HepG2 (cell line): ENCODE measurements around the gene SMIM13. TPM values are rescaled to one million over a fixed set of nuclear protein-coding genes. Genes with fewer than 3 reads are reported as not detected.

Experiments used
- AKAP8 ChIP-seq: sonication (generic); formaldehyde crosslinking; IDR thresholded peaks from 2 replicates; pipeline ENCODE4 v1.5.1; 2020; ENCODE audit warnings: mild to moderate bottlenecking, missing genetic modification reagents
- ARHGAP35 ChIP-seq: sonication (generic); formaldehyde crosslinking; IDR thresholded peaks from 2 replicates; pipeline ENCODE4 v1.9.0; 2022; ENCODE audit warnings: mild to moderate bottlenecking, inconsistent platforms, moderate library complexity, missing genetic modification reagents, borderline replicate concordance
- CREB1 ChIP-seq, 2 experiments: fragments of 450-650 bp in 1 of 2; IDR thresholded peaks; 2 replicates each; pipeline ENCODE4 v1.6.1; 2016 to 2017; ENCODE audit warnings: control low read depth in 1 of 2, mild to moderate bottlenecking in 1 of 2, missing compliant biosample characterization in 1 of 2, missing genetic modification characterization in 1 of 2
- GATAD1 ChIP-seq: IDR thresholded peaks from 2 replicates; pipeline ENCODE4 v1.6.1; 2016; ENCODE audit warnings: missing genetic modification reagents, missing compliant biosample characterization
- MEIS1 ChIP-seq: sonication (generic); formaldehyde crosslinking; IDR thresholded peaks from 2 replicates; pipeline ENCODE4 v1.9.0; 2021; ENCODE audit warnings: mild to moderate bottlenecking, missing genetic modification reagents, moderate library complexity, borderline replicate concordance
- NFE2 ChIP-seq: sonication (generic); formaldehyde crosslinking; IDR thresholded peaks from 2 replicates; pipeline ENCODE4 v1.4.0; 2020; ENCODE audit warnings: missing genetic modification reagents
- NFKB2 ChIP-seq: sonication (generic); formaldehyde crosslinking; IDR thresholded peaks from 2 replicates; pipeline ENCODE4 v1.4.0; 2020; ENCODE audit warnings: missing genetic modification reagents, borderline replicate concordance
- NR3C1 ChIP-seq: sonication (generic); formaldehyde crosslinking; IDR thresholded peaks from 2 replicates; pipeline ENCODE4 v1.4.0; 2020; ENCODE audit warnings: missing genetic modification reagents
- PRPF4 ChIP-seq: fragments of 200-400 bp; formaldehyde crosslinking; IDR thresholded peaks from 2 replicates; pipeline ENCODE4 v1.6.1; 2016; ENCODE audit warnings: low read length, low read depth; ENCODE audit not compliant: poor library complexity, severe bottlenecking
- RBFOX2 ChIP-seq: fragments of 200-400 bp; formaldehyde crosslinking; IDR thresholded peaks from 2 replicates; pipeline ENCODE4 v1.6.1; 2017; ENCODE audit warnings: low read depth, mild to moderate bottlenecking, low read length
- RELA ChIP-seq: sonication (generic); formaldehyde crosslinking; IDR thresholded peaks from 2 replicates; pipeline ENCODE4 v1.4.0; 2020; ENCODE audit warnings: missing genetic modification reagents
- RXRB ChIP-seq: IDR thresholded peaks from 2 replicates; pipeline ENCODE4 v1.6.1; 2016; ENCODE audit warnings: borderline replicate concordance, missing genetic modification reagents, missing compliant biosample characterization
- TAF15 ChIP-seq: fragments of 200-400 bp; formaldehyde crosslinking; IDR thresholded peaks from one replicate; pipeline ENCODE4 v1.6.1; 2018; ENCODE audit warnings: mild to moderate bottlenecking, low read depth, low read length; ENCODE audit not compliant: poor library complexity, severe bottlenecking
- TBP ChIP-seq: sonication (generic); formaldehyde crosslinking; IDR thresholded peaks from 2 replicates; pipeline ENCODE4 v1.5.0; 2020; ENCODE audit warnings: missing genetic modification reagents
- TBX2 ChIP-seq: sonication (generic); formaldehyde crosslinking; IDR thresholded peaks from 2 replicates; pipeline ENCODE4 v1.5.0; 2020; ENCODE audit warnings: missing genetic modification reagents, mild to moderate bottlenecking, borderline replicate concordance
- TMF1 ChIP-seq: sonication (generic); formaldehyde crosslinking; IDR thresholded peaks from 2 replicates; pipeline ENCODE4 v1.8.1; 2022; ENCODE audit warnings: low read depth, missing genetic modification reagents
- U2AF1 ChIP-seq: fragments of 200-400 bp; formaldehyde crosslinking; optimal IDR thresholded peaks from 2 replicates; pipeline ENCODE3; 2017; ENCODE audit warnings: mild to moderate bottlenecking, low read depth, low read length
- ZFP37 ChIP-seq: sonication (generic); formaldehyde crosslinking; IDR thresholded peaks from 2 replicates; pipeline ENCODE4 v1.4.0; 2020; ENCODE audit warnings: missing genetic modification reagents, borderline replicate concordance
- ZFP41 ChIP-seq: sonication (generic); formaldehyde crosslinking; IDR thresholded peaks from 2 replicates; pipeline ENCODE4 v1.4.0; 2020; ENCODE audit warnings: mild to moderate bottlenecking, missing genetic modification reagents, borderline replicate concordance
- ZNF3 ChIP-seq: IDR thresholded peaks from 2 replicates; pipeline ENCODE4 v1.7.0; 2017; ENCODE audit warnings: inconsistent platforms
- ZNF350 ChIP-seq: sonication (generic); formaldehyde crosslinking; IDR thresholded peaks from 2 replicates; pipeline ENCODE4 v1.4.0; 2020; ENCODE audit warnings: mild to moderate bottlenecking, low read depth, missing genetic modification reagents, borderline replicate concordance
- ZNF550 ChIP-seq: sonication (generic); formaldehyde crosslinking; IDR thresholded peaks from 2 replicates; pipeline ENCODE4 v1.4.0; 2020; ENCODE audit warnings: mild to moderate bottlenecking, missing genetic modification reagents, borderline replicate concordance
- ZNF652 ChIP-seq: IDR thresholded peaks from 2 replicates; pipeline ENCODE4 v1.6.1; 2016; ENCODE audit warnings: low read depth, borderline replicate concordance
- polyA plus RNA-seq, 8 experiments: library from polyadenylated mRNA; depleted of rRNA in 3 of 8; stranded (reverse) in 7 of 8; unstranded in 1 of 8; fragments of >200 nt; fragmentation: Illumina TruSeq in 4 of 8; extraction: Trizol in 4 of 8; gene quantifications; 2 replicates each; pipeline versions ENCODE4 v1.2.1 to v1.2.3, GENCODE V29; 2011 to 2016; ENCODE audit warnings: low read depth in 4 of 8, missing spikeins in 1 of 8, mixed read lengths in 1 of 8; ENCODE audit not compliant: insufficient read depth in 1 of 8
- total RNA-seq, 5 experiments: library from RNA; depleted of rRNA; stranded (reverse); fragments of >200 nt; fragmentation: Illumina TruSeq; extraction: Trizol; gene quantifications; 2 replicates each; pipeline ENCODE4 v1.2.3, GENCODE V29; 2016; ENCODE audit warnings: low read depth in 1 of 5
- TF ChIP-seq, protein P1 (sequence below): IDR thresholded peaks from 2 replicates; pipeline ENCODE4 v1.6.1; 2012; ENCODE audit warnings: low read depth, low read length, improper control_type of control experiment
- TF ChIP-seq, protein P2 (sequence below): sonication (generic); formaldehyde crosslinking; IDR thresholded peaks from 2 replicates; pipeline ENCODE4 v1.4.0; 2020; ENCODE audit warnings: mild to moderate bottlenecking, missing genetic modification reagents
- TF ChIP-seq, protein P3 (sequence below): sonication (generic); formaldehyde crosslinking; IDR thresholded peaks from 2 replicates; pipeline ENCODE4 v1.5.1; 2020; ENCODE audit warnings: mild to moderate bottlenecking, missing genetic modification reagents, moderate library complexity

Gene SMIM13
- total and polyA plus RNA-seq, 2 of the 13 experiments (the other 11 are each of a cell fraction or from before 2014, with no cell fraction given) = 2.7 to 10.2 TPM

DNA sequence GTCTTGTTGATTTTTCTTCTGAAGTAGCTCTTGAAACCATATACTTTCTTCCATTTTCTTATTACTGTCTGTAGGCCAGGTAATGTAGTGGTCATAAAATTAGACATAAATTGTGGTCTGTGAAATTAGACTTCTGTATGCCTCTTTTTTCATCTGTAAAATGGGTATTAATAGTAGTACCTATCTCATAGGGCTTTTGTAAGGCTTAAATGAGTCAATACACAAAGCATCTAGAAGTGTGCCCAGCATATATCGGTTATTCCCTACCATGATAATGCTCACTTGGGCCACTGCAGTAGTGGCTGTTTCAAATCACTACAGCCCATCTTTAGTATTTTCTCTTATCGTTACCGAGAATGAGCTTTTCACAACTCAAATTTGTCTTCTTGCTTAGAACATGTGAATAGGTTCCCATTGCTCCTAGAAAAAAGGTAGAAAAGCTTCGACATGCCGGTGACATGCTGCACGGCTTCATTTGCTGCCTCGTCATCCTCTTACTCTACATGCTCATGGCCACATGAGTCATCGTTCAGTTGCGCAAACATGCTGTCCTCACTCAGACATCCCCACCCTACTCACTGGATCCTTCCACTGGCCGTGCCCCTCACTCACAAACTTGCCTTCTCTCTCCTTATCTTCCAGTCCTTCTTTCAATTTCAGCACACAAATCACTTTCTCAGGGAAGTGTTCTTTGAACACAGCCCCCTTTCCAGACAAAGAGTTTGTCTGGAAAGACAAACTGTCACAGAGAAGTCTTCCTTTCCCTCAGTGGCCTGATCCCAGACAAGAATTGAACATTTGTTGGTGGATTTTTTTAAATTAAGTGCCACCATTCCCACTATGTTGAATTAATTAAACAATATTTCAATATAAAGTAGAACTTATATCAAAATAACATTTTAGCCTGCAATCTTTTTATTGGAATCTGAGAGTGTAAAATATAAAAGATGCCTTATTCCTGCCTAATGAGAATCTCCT is 50.0 kb downstream of the SMIM13 start (continued):
- TF ChIP-seq, protein P1, sequence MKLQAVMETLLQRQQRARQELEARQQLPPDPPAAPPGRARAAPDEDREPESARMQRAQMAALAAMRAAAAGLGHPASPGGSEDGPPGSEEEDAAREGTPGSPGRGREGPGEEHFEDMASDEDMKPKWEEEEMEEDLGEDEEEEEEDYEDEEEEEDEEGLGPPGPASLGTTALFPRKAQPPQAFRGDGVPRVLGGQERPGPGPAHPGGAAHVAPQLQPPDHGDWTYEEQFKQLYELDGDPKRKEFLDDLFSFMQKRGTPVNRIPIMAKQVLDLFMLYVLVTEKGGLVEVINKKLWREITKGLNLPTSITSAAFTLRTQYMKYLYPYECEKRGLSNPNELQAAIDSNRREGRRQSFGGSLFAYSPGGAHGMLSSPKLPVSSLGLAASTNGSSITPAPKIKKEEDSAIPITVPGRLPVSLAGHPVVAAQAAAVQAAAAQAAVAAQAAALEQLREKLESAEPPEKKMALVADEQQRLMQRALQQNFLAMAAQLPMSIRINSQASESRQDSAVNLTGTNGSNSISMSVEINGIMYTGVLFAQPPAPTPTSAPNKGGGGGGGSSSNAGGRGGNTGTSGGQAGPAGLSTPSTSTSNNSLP = no peak
- no peak for TF ChIP-seq PRPF4
- TF ChIP-seq MEIS1 = no peak; the same call in 1 of the 2 replicates
- peak; percentile 69; the same call in 1 of the 2 replicates for TF ChIP-seq AKAP8
- no peak for TF ChIP-seq TAF15
- TF ChIP-seq NFKB2 (CRISPR knock-in tag) = no peak
- TF ChIP-seq, protein P2, sequence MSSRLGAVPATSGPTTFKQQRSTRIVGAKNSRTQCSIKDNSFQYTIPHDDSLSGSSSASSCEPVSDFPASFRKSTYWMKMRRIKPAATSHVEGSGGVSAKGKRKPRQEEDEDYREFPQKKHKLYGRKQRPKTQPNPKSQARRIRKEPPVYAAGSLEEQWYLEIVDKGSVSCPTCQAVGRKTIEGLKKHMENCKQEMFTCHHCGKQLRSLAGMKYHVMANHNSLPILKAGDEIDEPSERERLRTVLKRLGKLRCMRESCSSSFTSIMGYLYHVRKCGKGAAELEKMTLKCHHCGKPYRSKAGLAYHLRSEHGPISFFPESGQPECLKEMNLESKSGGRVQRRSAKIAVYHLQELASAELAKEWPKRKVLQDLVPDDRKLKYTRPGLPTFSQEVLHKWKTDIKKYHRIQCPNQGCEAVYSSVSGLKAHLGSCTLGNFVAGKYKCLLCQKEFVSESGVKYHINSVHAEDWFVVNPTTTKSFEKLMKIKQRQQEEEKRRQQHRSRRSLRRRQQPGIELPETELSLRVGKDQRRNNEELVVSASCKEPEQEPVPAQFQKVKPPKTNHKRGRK (CRISPR knock-in tag) = no peak
- no peak for TF ChIP-seq RBFOX2
- peak; percentile 82 for TF ChIP-seq RXRB (CRISPR knock-in tag)
- TF ChIP-seq TBX2 (CRISPR knock-in tag) = peak; percentile 29; the same call in 1 of the 2 replicates
- TF ChIP-seq ZNF550 (CRISPR knock-in tag) = no peak
- no peak for TF ChIP-seq ZNF652 (CRISPR knock-in tag)
- TF ChIP-seq U2AF1 = no peak
- TF ChIP-seq GATAD1 (CRISPR knock-in tag) = peak; percentile 61
- TF ChIP-seq, protein P3, sequence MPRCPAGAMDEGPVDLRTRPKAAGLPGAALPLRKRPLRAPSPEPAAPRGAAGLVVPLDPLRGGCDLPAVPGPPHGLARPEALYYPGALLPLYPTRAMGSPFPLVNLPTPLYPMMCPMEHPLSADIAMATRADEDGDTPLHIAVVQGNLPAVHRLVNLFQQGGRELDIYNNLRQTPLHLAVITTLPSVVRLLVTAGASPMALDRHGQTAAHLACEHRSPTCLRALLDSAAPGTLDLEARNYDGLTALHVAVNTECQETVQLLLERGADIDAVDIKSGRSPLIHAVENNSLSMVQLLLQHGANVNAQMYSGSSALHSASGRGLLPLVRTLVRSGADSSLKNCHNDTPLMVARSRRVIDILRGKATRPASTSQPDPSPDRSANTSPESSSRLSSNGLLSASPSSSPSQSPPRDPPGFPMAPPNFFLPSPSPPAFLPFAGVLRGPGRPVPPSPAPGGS = no peak
- TF ChIP-seq ZNF350 (CRISPR knock-in tag) = no peak
- no peak for TF ChIP-seq RELA (CRISPR knock-in tag)
- TF ChIP-seq ZFP37 (CRISPR knock-in tag) = peak; percentile 96
- TF ChIP-seq ZFP41 (CRISPR knock-in tag) = no peak
- no peak; the same call in 1 of the 2 replicates for TF ChIP-seq ARHGAP35 (CRISPR knock-in tag)
- peak; percentile 99 for TF ChIP-seq NFE2 (CRISPR knock-in tag)
- TF ChIP-seq TMF1 = no peak
- no peak for TF ChIP-seq NR3C1
- TF ChIP-seq TBP (CRISPR knock-in tag) = no peak
- no peak for TF ChIP-seq ZNF3 (CRISPR knock-in tag)
- TF ChIP-seq CREB1 (IDR thresholded peaks at IDR 0.05) = peak; percentile 89
- peak; percentile 72 for TF ChIP-seq CREB1 (CRISPR knock-in tag; IDR thresholded peaks at IDR 0.05)
